GM19372 (cell line): ENCODE measurements around the gene RBM38.
A peak's percentile ranks its signal among the peaks of the same experiment; 100 is the strongest.

Source experiments
- ATAC-seq: cut with Tn5 transposase; IDR thresholded peaks from one replicate; pipeline ENCODE4 v1.9.1; 2021; ENCODE audit warnings: mild to moderate bottlenecking, low read depth, moderate library complexity; ENCODE audit not compliant: unreplicated experiment

RBM38 gene

DNA sequence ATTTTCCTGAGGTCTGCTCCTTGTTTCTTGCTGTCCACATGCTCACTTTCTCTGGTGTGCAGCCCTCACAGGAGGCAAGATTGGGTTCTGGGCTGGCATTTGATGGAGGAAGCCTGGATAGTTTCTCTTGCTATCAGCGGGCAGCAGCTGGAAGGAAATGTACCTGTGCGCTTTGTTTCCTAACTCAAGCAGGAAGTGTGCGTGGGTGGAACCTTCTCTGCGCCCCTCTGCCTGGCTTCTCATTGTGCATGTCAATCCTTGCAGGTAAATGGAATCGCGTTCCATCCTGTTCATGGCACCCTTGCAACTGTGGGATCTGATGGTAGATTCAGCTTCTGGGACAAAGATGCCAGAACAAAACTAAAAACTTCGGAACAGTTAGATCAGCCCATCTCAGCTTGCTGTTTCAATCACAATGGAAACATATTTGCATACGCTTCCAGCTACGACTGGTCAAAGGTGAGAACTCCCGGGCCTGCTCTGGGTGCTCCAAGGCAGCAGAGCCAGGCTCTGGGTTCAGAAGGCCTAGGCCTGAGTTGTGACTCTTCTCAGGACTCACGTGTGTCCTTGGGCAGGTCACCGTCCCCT lies 16.8 kb upstream of the RBM38 start:
- ATAC-seq: no peak

- ATAC-seq: no peak
These were observed 16.1 kb upstream of the RBM38 start for GRCh38 chr20:57374931-57375651.

GRCh38 chr20:57375652-57376230 lies 15.5 kb upstream of the RBM38 start:
- no peak for ATAC-seq

DNA sequence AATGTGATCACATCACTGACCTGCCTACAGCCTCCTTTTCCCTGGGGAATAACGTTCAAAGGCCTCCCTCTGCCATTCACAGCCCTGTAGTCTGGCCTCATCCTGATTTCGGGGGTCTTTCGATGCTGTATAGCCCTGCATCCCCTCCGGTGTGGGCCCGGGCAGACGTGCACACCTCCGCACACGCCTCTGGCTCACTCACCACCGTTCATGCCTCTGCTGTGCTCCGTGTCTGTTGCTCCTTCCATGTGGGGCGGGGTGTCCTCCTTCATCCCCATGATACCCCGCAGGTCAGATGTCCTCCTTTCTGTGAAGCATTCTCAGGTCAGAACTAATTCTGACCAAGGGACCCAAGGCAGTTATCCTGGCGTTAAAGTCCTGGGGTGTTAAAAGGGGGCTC lies 13.8 kb upstream of the RBM38 start:
- no peak for ATAC-seq

GRCh38 chr20:57378107-57378506 lies 13.1 kb upstream of the RBM38 start:
- no peak for ATAC-seq

DNA sequence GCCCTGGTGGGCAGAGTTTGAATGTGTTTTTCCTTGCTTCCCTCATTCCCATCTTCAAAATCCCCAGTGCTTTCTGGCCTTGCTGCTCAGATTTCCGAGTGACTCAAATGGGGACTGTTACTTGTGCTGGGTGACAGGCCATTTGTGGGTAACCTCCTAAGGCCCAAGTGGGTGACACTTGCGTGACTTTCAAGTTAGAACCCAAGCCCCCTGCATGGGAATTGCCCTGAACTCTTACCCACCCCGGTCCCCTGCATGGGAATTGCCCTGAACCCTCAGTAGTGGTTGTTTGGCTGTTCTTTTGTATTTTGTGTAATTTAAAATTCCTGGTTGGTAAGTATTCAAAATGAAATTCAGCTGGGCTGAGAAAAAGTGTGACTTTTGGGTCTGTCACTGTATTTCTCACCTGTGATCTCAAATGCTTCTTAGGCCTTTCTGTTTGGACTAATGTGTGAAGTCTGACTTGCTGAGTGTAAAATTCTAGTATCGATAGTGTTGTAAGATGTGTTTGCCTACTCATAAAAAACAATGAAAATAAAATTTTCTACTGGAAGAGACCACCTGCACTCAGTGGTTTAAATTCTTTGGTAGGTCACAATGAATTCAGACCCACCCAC lies 12.4 kb upstream of the RBM38 start:
- no peak for ATAC-seq

- ATAC-seq: no peak
These were observed 11.9 kb upstream of the RBM38 start for GRCh38 chr20:57379263-57379647.

DNA sequence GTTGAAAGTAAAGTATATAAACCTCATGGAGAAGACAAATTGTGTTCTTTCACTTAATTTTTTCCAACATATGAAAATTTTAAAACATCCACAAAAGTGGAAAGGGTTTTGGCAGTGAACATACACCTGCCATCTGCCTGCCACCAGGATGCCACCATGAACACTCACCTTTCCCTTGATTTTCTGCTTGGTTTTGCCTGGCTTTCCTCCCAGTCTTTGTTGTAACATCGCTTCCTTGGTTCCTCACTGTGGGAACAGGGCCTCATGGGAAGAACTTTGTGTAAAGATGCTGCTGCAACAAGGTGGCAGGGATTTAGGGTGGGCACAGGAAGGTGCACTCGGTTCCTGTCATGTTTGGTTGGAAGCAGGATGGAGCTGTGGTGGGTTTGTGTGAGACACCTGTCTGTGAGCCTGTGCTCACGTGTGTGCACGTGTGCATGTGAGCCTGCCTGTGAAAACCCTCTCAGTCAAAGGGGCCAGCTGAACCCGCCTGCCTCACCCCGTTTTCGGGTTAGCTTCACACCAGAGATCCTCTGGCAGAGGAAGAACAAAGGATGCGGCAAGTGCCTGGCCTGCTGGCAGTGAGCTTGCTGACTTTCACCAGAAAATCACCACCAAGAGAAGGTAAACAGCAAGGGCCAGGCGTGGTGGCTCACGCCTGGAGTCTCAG lies 11.0 kb upstream of the RBM38 start:
- ATAC-seq: no peak

- ATAC-seq: no peak
These were observed 9.3 kb upstream of the RBM38 start for GRCh38 chr20:57381596-57382503.

- no peak for ATAC-seq
These were observed 8.7 kb upstream of the RBM38 start for GRCh38 chr20:57382516-57382915.

GRCh38 chr20:57383447-57384347 lies 7.5 kb upstream of the RBM38 start:
- no peak for ATAC-seq

- ATAC-seq: no peak
These were observed 6.7 kb upstream of the RBM38 start for GRCh38 chr20:57384486-57384885.

DNA sequence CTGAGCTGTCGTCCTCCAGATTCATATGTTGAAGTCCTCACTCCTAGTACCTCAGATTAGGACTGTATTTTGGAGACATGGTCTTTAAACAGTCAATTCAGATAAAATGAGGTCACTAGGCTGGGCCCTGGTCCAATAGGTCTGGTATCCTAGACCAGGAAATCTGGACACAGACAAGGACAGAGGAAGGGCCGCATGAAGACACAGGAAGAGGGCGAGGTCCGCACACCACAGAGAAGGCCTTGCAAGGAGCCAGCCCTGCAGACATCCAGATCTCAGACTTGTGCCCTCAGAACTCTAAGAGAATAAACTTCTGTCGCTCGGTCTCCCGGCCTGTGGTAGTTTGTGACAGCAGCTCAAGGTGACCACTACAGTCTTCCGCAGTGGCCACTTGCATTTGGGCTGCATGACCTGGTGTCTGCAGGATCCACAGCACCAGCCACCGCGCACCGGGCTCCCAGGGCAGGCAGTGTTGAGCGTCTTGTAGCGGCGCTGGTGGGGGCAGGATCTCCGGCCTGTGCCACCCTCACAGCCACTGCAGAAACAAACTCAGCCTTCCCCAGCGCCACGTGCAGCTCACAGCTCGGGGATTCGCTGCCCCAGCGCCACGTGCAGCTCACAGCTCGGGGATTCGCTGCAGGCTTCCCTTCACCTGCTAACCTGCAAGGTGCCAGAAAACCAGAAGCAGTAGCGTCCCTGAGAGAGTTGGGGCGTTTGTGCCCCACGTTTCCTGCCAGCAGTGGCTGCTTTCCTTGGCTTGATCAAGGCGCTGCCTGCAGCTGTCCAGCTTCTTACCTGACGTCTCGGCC lies 6.0 kb upstream of the RBM38 start:
- no peak for ATAC-seq

DNA sequence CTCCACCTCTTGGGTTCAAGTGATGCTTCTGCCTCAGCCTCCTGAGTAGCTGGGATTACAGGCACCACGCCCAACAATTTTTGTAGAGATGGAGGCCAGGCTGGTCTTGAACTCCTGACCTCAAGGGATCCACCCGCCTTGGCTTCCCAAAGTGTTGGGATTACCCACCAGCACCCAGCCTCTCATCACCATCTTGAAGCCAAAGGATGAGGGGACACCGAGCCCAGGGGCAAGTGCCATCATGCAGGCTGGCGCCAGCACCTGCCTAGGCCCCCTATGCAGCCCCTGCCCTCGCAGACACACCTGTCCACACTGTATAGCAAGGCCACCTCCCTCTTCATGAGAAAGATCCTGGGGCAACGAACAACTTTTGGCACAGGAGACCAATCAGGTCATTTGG lies 5.3 kb upstream of the RBM38 start:
- ATAC-seq: no peak

DNA sequence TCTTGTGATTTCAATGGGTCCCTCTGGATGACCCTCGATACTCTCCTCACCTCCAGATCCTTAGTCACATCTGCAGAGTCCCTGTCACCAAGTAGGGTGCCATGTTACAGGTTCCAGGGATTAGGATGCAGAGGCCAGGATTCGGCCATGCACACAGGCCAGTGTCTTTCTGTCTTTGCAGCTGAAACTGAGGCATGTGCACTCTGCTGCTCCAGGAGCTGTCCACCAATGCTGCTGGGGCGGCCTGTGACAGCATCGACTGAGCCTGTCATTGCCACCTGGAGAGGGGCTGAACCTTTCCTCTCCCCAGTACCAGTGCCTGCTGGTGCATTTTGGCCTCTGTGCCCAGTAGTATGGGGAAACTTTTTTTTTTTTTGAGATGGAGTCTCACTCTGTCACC lies 4.4 kb upstream of the RBM38 start:
- ATAC-seq: no peak

DNA sequence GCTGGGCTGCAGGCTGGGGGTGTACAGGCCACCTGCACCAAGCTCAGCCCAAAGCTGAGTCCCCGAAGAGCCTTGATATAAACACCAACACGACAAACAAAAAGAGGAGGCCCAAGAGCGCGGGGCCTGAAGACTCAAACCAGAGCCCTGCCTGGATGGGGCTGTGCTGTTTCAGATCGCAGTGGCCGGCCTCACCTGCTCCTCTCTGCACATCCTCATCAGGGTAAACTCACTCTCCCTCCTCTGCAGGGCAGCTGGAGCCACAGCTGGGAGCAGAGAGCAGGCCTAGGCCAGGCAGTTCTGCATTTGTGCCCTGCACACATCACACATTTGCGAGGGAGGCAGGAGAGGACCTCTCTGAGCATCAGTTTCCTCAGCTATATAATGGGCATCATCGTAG lies 3.7 kb upstream of the RBM38 start:
- ATAC-seq: no peak

DNA sequence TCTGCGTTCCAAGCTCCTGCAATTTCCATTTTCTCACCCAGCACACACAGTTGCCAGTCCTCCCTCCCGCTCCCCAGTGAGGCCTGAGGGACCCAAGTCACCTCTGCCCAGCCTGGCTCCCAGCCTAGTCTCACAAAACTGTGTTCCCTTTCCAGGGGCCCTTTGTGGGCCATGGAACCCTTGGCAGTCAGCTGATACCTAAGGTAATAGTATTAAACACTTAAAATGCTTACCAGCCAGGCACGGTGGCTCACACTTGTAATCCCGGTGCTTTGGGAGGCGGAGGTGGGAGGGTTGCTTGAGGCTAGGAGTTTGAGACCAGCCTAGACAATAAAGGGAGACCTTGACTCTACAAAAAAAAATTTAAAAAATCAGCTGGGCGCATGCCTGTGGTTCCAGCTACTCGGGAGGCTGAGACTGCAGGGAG lies 3.2 kb upstream of the RBM38 start:
- ATAC-seq: no peak

DNA sequence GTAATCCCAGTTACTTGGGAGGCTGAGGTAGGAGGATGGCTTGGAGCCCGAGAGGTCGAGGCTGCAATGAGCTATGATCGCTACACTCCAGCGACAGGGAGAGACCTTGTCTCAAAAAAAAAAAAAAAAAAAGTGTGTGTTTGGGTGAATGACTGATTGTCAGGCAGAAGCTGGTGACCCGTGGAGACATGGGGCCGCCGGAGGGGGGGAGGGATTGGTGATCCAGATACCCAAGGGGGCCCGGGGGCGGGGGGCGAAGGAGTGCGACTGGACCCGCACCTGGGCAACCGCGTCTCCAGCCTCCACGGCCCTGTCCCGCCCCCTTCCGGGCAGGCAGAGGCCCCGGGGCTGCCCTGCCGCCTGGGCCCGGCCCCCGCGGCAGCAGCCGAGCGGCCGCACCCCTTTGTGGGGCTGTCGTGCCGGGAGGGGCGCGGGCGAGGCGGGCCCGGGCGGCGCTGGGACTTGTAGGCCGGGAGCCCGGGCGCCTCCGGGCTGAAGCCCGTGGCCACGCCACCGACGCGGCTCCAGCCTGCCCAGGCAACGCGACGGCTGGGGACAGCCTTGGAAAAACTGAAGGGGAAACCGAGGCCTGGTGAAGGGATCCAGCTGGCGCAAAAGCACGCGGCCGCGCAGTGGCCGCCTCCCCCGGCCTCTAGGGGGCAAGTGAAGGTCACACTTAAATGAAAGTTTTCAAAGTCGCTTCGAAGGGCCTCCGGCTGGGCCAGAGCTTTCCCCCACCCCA lies 2.1 kb upstream of the RBM38 start:
- ATAC-seq: peak; percentile 30
